Panc1 (cell line): ENCODE data around the gene PIEZO1. TPM values are rescaled to one million over a fixed set of nuclear protein-coding genes. Genes with fewer than 3 reads are reported as not detected.

Experiments used
- ATAC-seq: fragments of 200-7000 bp; cut with Tn5 transposase; 2 replicates; pipeline ENCODE4 v1.9.1; 2020; ENCODE audit warnings: mild to moderate bottlenecking, moderate library complexity
- BruUV-seq: library from RNA; stranded (reverse); fragments of 400-500 nt; replicated peaks from 2 replicates; lab custom pipeline; 2021; lab: Mats Ljungman, UMichigan
- CTCF ChIA-PET: fragments of 300-600 bp; sonication (Branson Sonifier 250); formaldehyde crosslinking; loops from one replicate; lab custom pipeline; 2022; ENCODE audit warnings: antibody characterized with exemption; lab: Charles Lee
- POLR2A ChIA-PET: fragments of 300-600 bp; sonication (Branson Sonifier 250); formaldehyde crosslinking; loops from one replicate; lab custom pipeline; 2022; ENCODE audit warnings: antibody characterized with exemption; lab: Charles Lee
- DNase-seq: peaks from one replicate; pipeline ENCODE4 v3.0.0-alpha.2; 2010; ENCODE audit warnings: low read depth, low spot score
- H3K27ac ChIP-seq: 2 replicates; pipeline ENCODE4 v1.5.1; 2011; ENCODE audit warnings: mild to moderate bottlenecking, low read length, inconsistent platforms
- H3K27me3 ChIP-seq: fragments of 200-500 bp; sonication (Bioruptor generic); 2 replicates; pipeline ENCODE4 v1.6.0; 2014; ENCODE audit warnings: low read length, inconsistent platforms; ENCODE audit not compliant: control insufficient read depth, insufficient read depth
- H3K36me3 ChIP-seq: fragments of 200-500 bp; sonication (Bioruptor generic); 2 replicates; pipeline ENCODE4 v1.5.1; 2014; ENCODE audit warnings: inconsistent platforms, mild to moderate bottlenecking, low read length, moderate library complexity; ENCODE audit not compliant: control insufficient read depth, insufficient read depth
- H3K4me1 ChIP-seq: 2 replicates; pipeline ENCODE4 v1.5.1; 2011; ENCODE audit warnings: inconsistent platforms, mild to moderate bottlenecking, low read length, moderate library complexity; ENCODE audit not compliant: control insufficient read depth, insufficient read depth
- H3K4me3 ChIP-seq, 2 experiments: 2 replicates each; pipeline ENCODE4 v1.5.1; 2011 to 2012; ENCODE audit warnings: low read depth in 2 of 2, low read length in 2 of 2, mild to moderate bottlenecking in 2 of 2, inconsistent platforms in 1 of 2, moderate library complexity in 1 of 2
- H3K9me3 ChIP-seq: fragments of 200-500 bp; sonication (Bioruptor generic); 2 replicates; pipeline ENCODE4 v1.5.1; 2014; ENCODE audit warnings: low read depth, mild to moderate bottlenecking, inconsistent platforms, low read length, moderate library complexity; ENCODE audit not compliant: control insufficient read depth, insufficient read depth
- CTCF ChIP-seq: fragments of 450-650 bp; IDR thresholded peaks from 2 replicates; pipeline ENCODE4 v1.5.1; 2017; ENCODE audit warnings: mild to moderate bottlenecking
- POLR2AphosphoS5 ChIP-seq: IDR thresholded peaks from 2 replicates; pipeline ENCODE4 v1.6.1; 2012; ENCODE audit warnings: mild to moderate bottlenecking, low read depth, low read length, moderate library complexity
- REST ChIP-seq, 2 experiments: IDR thresholded peaks; 2 replicates each; pipeline ENCODE4 v1.6.1; 2011 to 2012; ENCODE audit warnings: low read depth in 2 of 2, control low read depth in 1 of 2, low read length in 1 of 2, mild to moderate bottlenecking in 1 of 2, moderate library complexity in 1 of 2; ENCODE audit not compliant: insufficient read depth in 1 of 2
- SIN3A ChIP-seq: IDR thresholded peaks from 2 replicates; pipeline ENCODE4 v1.6.1; 2012; ENCODE audit warnings: low read depth, mild to moderate bottlenecking, low read length, moderate library complexity, borderline replicate concordance; ENCODE audit not compliant: insufficient read depth
- TCF7L2 ChIP-seq: IDR thresholded peaks from 2 replicates; pipeline ENCODE4 v1.6.1; 2011; ENCODE audit warnings: mild to moderate bottlenecking, low read depth, low read length, inconsistent platforms
- in situ Hi-C: cut with HindIII; loops from 2 replicates; pipeline ENCODE4 v1.10.0; 2016; ENCODE audit warnings: low sequenced_read_pairs, low pct_unique_long_range_greater_than_20kb
- intact Hi-C: fragments of 100-400 bp; cut with micrococcal nuclease; formaldehyde crosslinking; loops from one replicate; pipeline ENCODE4 v1.10.0; 2022; ENCODE audit not compliant: unreplicated experiment
- total RNA-seq: library from RNA; stranded (reverse); gene quantifications from one replicate; pipeline ENCODE4 v1.2.1, GENCODE V29; 2021; ENCODE audit not compliant: unreplicated experiment

Gene PIEZO1
- total RNA-seq, 1 experiment from 2014 or later, result 175 TPM

- Histone ChIP-seq H3K27me3 (no peaks in the 10 kb centered on the region), H3K36me3 (no peaks in the 10 kb centered on the region; the same call in 1 of the 2 replicates), H3K27ac (peak overlapping the region; percentile 72), H3K9me3 (no peaks in the 10 kb centered on the region), H3K4me1 (peaks cover 50% of the 10 kb centered on the region), H3K4me3 (no peak overlapping the region)
- intact Hi-C loops, result loop anchor here (10.0 kb wide), 1 partner anchor 46 kb away; no protein-coding TSS in a partner anchor
- CTCF ChIA-PET, result interaction anchor here (0.6 to 1.3 kb wide), 3 partner anchors 11 to 1004 kb away, joined by 3 to 8 read pairs (median 6); no protein-coding TSS in a partner anchor
- BruUV-seq, result no TSS peak
- TF ChIP-seq SIN3A (no peak), POLR2AphosphoS5 (no peak), REST (IDR thresholded peaks at IDR 0.05; ENCODE audit: insufficient read depth in 1 of 2, low read depth in 2 of 2, low read length in 1 of 2) (no peak), TCF7L2 (no peak), CTCF (no peak)
- ATAC-seq (no peak), DNase-seq (no peak)
- POLR2A ChIA-PET, result interaction anchor here (0.5 kb wide), 1 partner anchor 11 kb away, joined by 3 read pairs; no protein-coding TSS in a partner anchor
- in situ Hi-C loops, result no loop called here
Measured at GRCh38 chr16:88780142-88781062, 4.6 kb downstream of the PIEZO1 start.

- CTCF ChIA-PET, result interaction anchor here (1.3 kb wide), 1 partner anchor 10 kb away, joined by 3 read pairs; no protein-coding TSS in a partner anchor
- Histone ChIP-seq H3K9me3 (no peaks in the 10 kb centered on the region), H3K4me3 (no peak overlapping the region), H3K27me3 (no peaks in the 10 kb centered on the region), H3K36me3 (no peaks in the 10 kb centered on the region; the same call in 1 of the 2 replicates), H3K4me1 (peaks cover 55% of the 10 kb centered on the region), H3K27ac (peak overlapping the region; percentile 72)
- POLR2A ChIA-PET, result interaction anchor here (0.5 kb wide), 1 partner anchor 1100 kb away, joined by 6 read pairs; no protein-coding TSS in a partner anchor
- TF ChIP-seq POLR2AphosphoS5 (no peak), SIN3A (no peak), TCF7L2 (no peak), REST (IDR thresholded peaks at IDR 0.05; ENCODE audit: insufficient read depth in 1 of 2, low read depth in 2 of 2, low read length in 1 of 2) (no peak), CTCF (no peak)
- in situ Hi-C loops (no loop called here), intact Hi-C loops (loop anchor here (10.0 kb wide), 1 partner anchor 45 kb away; no protein-coding TSS in a partner anchor)
- ATAC-seq (no peak), DNase-seq (no peak)
- BruUV-seq, result no TSS peak
Measured at GRCh38 chr16:88779406-88780141, 5.4 kb downstream of the PIEZO1 start.
